ENCODE data around the gene ZNF578.

DNA sequence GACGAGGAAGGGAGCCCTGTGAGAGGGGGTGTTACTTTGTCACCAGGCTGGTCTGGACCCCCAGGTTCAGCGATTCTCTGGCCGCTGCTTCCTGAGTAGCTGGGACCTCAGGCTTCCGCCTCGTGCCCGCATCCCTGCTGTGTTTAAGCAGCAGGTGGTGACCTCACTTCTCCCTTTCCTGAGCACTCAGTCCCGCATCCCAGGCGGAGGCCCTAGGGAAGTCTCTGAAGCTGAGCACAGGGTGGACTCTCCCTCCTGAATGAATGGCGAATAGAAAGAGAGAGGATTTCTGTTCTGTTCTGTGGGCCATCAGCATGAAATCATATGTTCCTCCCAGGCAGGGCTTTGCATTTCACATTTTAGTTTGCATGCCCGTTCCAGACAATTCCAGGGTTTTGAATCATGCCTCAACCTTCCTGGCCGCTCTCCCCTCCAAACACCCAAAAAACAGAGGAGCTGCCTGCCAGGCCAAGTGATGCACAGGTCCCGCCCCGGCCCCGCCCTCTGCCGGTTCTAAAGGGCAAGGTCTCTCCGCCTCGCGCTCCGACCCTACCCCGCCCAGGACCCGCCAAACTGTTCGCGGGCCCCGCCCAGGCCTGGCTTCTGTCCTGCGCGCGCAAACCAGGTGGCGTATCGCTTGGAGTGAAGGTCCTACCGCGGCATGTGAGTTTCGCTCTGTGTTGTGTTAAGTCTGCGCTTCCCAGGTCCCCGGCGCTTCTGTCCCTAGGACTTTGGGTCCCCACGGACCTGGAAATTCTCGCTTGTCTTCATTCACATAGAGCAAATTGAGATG lies 39.0 kb downstream of the ZNF578 start:
- TF ChIP-seq, protein P1, sequence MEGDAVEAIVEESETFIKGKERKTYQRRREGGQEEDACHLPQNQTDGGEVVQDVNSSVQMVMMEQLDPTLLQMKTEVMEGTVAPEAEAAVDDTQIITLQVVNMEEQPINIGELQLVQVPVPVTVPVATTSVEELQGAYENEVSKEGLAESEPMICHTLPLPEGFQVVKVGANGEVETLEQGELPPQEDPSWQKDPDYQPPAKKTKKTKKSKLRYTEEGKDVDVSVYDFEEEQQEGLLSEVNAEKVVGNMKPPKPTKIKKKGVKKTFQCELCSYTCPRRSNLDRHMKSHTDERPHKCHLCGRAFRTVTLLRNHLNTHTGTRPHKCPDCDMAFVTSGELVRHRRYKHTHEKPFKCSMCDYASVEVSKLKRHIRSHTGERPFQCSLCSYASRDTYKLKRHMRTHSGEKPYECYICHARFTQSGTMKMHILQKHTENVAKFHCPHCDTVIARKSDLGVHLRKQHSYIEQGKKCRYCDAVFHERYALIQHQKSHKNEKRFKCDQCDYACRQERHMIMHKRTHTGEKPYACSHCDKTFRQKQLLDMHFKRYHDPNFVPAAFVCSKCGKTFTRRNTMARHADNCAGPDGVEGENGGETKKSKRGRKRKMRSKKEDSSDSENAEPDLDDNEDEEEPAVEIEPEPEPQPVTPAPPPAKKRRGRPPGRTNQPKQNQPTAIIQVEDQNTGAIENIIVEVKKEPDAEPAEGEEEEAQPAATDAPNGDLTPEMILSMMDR (IDR thresholded peaks at IDR 0.05), result no peak
- TF ChIP-seq POLR2A (IDR thresholded peaks at IDR 0.05), result no peak
